ENCODE measurements around the gene PRMT3.

GRCh38 chr11:20444535-20444934, 57.0 kb downstream of the PRMT3 start:
- TF ChIP-seq CTCF (conservative IDR thresholded peaks at IDR 0.05; ENCODE audit: low read depth, low read length), result no peak
- no peak for TF ChIP-seq EZH2 (IDR thresholded peaks at IDR 0.05; ENCODE audit: borderline replicate concordance, low read depth, low read length, poor library complexity, severe bottlenecking)
